Astrocyte (in vitro differentiated cells and primary cell): ENCODE results near the gene FAM3B. TPM values are rescaled to one million over a fixed set of nuclear protein-coding genes. Genes with fewer than 3 reads are reported as not detected.

Experiments used
- DNase-seq: peaks from one replicate; pipeline ENCODE4 v3.0.0-alpha.2; 2010; ENCODE audit warnings: low read depth
- FAIRE-seq: peaks from 2 replicates; lab custom pipeline; 2011; peaks lifted over from hg19 to GRCh38; lab: Jason Lieb, UNC
- H2AFZ ChIP-seq: 2 replicates; pipeline ENCODE4 v1.6.0; 2012; ENCODE audit warnings: low read depth, low read length, inconsistent platforms
- H3K27ac ChIP-seq: 2 replicates; pipeline ENCODE4 v1.5.1; 2011; ENCODE audit warnings: low read depth, low read length, inconsistent platforms
- H3K27me3 ChIP-seq: 2 replicates; pipeline ENCODE4 v1.6.0; 2011; ENCODE audit warnings: low read length, inconsistent platforms; ENCODE audit not compliant: insufficient read depth
- H3K36me3 ChIP-seq: 2 replicates; pipeline ENCODE4 v1.5.1; 2011; ENCODE audit warnings: low read length, inconsistent platforms; ENCODE audit not compliant: insufficient read depth
- H3K4me1 ChIP-seq: 2 replicates; pipeline ENCODE4 v1.5.1; 2011; ENCODE audit warnings: low read length, inconsistent platforms; ENCODE audit not compliant: insufficient read depth
- H3K4me2 ChIP-seq: 2 replicates; pipeline ENCODE4 v1.6.0; 2012; ENCODE audit warnings: low read length, inconsistent platforms
- H3K4me3 ChIP-seq: 2 replicates; pipeline ENCODE4 v1.5.1; 2011; ENCODE audit warnings: low read depth, mild to moderate bottlenecking, low read length, inconsistent platforms; ENCODE audit not compliant: insufficient read depth
- H3K79me2 ChIP-seq: 2 replicates; pipeline ENCODE4 v1.6.0; 2012; ENCODE audit warnings: mild to moderate bottlenecking, low read length, inconsistent platforms; ENCODE audit not compliant: insufficient read depth
- H3K9ac ChIP-seq: 2 replicates; pipeline ENCODE4 v1.6.0; 2012; ENCODE audit warnings: mild to moderate bottlenecking, low read length, inconsistent platforms
- H3K9me3 ChIP-seq: 2 replicates; pipeline ENCODE4 v1.5.1; 2012; ENCODE audit warnings: low read depth, mild to moderate bottlenecking, low read length, inconsistent platforms; ENCODE audit not compliant: insufficient read depth
- H4K20me1 ChIP-seq: 2 replicates; pipeline ENCODE4 v1.6.0; 2012; ENCODE audit warnings: low read length, inconsistent platforms; ENCODE audit not compliant: insufficient read depth
- H3K27ac Mint-ChIP-seq: one replicate; pipeline ENCODE4 v1.8.0; 2021; ENCODE audit warnings: mild to moderate bottlenecking, mixed read lengths; ENCODE audit not compliant: unreplicated experiment
- H3K27me3 Mint-ChIP-seq: one replicate; pipeline ENCODE4 v1.8.0; 2021; ENCODE audit warnings: low read depth, mixed read lengths; ENCODE audit not compliant: unreplicated experiment
- H3K36me3 Mint-ChIP-seq: one replicate; pipeline ENCODE4 v1.8.0; 2021; ENCODE audit warnings: low read depth, mixed read lengths; ENCODE audit not compliant: unreplicated experiment
- H3K4me1 Mint-ChIP-seq: one replicate; pipeline ENCODE4 v1.8.0; 2021; ENCODE audit warnings: low read depth, mixed read lengths; ENCODE audit not compliant: unreplicated experiment
- H3K4me3 Mint-ChIP-seq: one replicate; pipeline ENCODE4 v1.8.0; 2021; ENCODE audit warnings: mild to moderate bottlenecking, moderate library complexity, mixed read lengths; ENCODE audit not compliant: unreplicated experiment
- H3K9me3 Mint-ChIP-seq: one replicate; pipeline ENCODE4 v1.8.0; 2021; ENCODE audit warnings: mild to moderate bottlenecking, mixed read lengths; ENCODE audit not compliant: unreplicated experiment
- EZH2 ChIP-seq: IDR thresholded peaks from 2 replicates; pipeline ENCODE4 v1.6.1; 2012; ENCODE audit warnings: mild to moderate bottlenecking, low read length, inconsistent platforms; ENCODE audit not compliant: insufficient read depth
- total RNA-seq: library from RNA; stranded (reverse); gene quantifications from 2 replicates; pipeline ENCODE4 v1.2.1, GENCODE V29; 2021
- TF ChIP-seq, protein P1 (sequence below): IDR thresholded peaks from 2 replicates; pipeline ENCODE4 v1.5.1; 2011; ENCODE audit warnings: low read depth, mild to moderate bottlenecking, inconsistent platforms, low read length, moderate library complexity; ENCODE audit not compliant: insufficient read depth

The FAM3B gene
- total RNA-seq, 1 donor from 2014 or later: not detected

DNA sequence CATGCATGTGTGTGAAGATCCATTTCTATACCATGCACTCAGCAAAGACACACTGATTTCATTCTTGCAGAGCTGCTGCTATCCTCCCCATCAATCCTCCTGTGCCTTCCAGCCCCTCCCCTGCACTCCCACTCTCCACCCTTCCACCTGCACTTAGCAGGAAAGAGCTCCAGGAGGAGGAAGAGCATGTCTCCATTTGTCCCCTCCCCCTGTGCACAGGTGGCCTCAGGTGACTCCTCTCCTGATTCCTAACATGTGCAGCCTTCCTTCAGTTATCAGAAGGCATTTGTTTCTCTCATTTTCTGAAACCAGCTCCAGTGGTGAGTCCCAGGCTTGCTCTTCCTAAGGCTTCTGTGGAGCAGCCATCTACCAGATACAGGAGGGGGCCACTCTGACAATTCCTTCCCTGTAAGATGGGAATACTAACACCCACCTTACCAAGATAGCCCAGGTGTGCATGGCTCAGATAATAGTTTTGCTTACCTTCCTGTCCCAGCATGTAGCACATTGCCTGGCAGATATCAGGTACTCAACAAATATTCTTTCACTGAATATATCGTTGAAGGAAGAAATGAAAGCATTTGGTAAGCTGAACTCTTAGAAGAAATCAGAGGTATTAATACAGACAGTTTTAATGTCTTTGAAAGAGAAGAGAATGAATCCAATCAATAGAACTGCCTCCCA lies 21.9 kb upstream of the FAM3B start:
- FAIRE-seq: no peak
- H3K4me1 Mint-ChIP-seq: no peaks in the 10 kb centered on the region

GRCh38 chr21:41295721-41296254 lies 20.8 kb upstream of the FAM3B start:
- TF ChIP-seq, protein P1, sequence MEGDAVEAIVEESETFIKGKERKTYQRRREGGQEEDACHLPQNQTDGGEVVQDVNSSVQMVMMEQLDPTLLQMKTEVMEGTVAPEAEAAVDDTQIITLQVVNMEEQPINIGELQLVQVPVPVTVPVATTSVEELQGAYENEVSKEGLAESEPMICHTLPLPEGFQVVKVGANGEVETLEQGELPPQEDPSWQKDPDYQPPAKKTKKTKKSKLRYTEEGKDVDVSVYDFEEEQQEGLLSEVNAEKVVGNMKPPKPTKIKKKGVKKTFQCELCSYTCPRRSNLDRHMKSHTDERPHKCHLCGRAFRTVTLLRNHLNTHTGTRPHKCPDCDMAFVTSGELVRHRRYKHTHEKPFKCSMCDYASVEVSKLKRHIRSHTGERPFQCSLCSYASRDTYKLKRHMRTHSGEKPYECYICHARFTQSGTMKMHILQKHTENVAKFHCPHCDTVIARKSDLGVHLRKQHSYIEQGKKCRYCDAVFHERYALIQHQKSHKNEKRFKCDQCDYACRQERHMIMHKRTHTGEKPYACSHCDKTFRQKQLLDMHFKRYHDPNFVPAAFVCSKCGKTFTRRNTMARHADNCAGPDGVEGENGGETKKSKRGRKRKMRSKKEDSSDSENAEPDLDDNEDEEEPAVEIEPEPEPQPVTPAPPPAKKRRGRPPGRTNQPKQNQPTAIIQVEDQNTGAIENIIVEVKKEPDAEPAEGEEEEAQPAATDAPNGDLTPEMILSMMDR: no peak
- TF ChIP-seq EZH2: no peak
- no peak overlapping the region for H3K4me3 ChIP-seq
- H3K9me3 ChIP-seq: peaks cover 2% of the 10 kb centered on the region
- H3K27ac Mint-ChIP-seq: no peak overlapping the region
- H3K4me3 Mint-ChIP-seq: no peak overlapping the region
- no peak for FAIRE-seq
- H4K20me1 ChIP-seq: no peaks in the 10 kb centered on the region
- DNase-seq: no peak
- H3K9ac ChIP-seq: no peak overlapping the region
- no peaks in the 10 kb centered on the region for H3K27me3 ChIP-seq
- no peak overlapping the region for H3K4me2 ChIP-seq
- H3K27ac ChIP-seq: no peak overlapping the region
- H2AFZ ChIP-seq: no peak overlapping the region
- no peaks in the 10 kb centered on the region for H3K36me3 Mint-ChIP-seq
- peaks cover 9% of the 10 kb centered on the region for H3K27me3 Mint-ChIP-seq
- no peaks in the 10 kb centered on the region for H3K4me1 Mint-ChIP-seq
- no peaks in the 10 kb centered on the region for H3K36me3 ChIP-seq
- peaks cover 5% of the 10 kb centered on the region for H3K9me3 Mint-ChIP-seq
- no peaks in the 10 kb centered on the region for H3K4me1 ChIP-seq
- H3K79me2 ChIP-seq: no peaks in the 10 kb centered on the region

More for the DNA sequence above, 21.9 kb upstream of the FAM3B start:
- Histone ChIP-seq H3K27me3 (peaks cover 2% of the 10 kb centered on the region), H3K4me2 (no peak overlapping the region), H3K36me3 (no peaks in the 10 kb centered on the region), H3K79me2 (no peaks in the 10 kb centered on the region), H3K4me3 (no peak overlapping the region), H4K20me1 (no peaks in the 10 kb centered on the region), H3K4me1 (no peaks in the 10 kb centered on the region), H3K9me3 (peaks cover 2% of the 10 kb centered on the region), H3K27ac (no peak overlapping the region), H2AFZ (no peak overlapping the region), H3K9ac (no peak overlapping the region)
- Mint-ChIP-seq H3K9me3 (peaks cover 5% of the 10 kb centered on the region), H3K27ac (no peak overlapping the region), H3K27me3 (peaks cover 14% of the 10 kb centered on the region), H3K4me3 (no peak overlapping the region), H3K36me3 (no peaks in the 10 kb centered on the region)
- no peak for DNase-seq
- TF ChIP-seq, protein P1: no peak
- no peak for TF ChIP-seq EZH2

DNA sequence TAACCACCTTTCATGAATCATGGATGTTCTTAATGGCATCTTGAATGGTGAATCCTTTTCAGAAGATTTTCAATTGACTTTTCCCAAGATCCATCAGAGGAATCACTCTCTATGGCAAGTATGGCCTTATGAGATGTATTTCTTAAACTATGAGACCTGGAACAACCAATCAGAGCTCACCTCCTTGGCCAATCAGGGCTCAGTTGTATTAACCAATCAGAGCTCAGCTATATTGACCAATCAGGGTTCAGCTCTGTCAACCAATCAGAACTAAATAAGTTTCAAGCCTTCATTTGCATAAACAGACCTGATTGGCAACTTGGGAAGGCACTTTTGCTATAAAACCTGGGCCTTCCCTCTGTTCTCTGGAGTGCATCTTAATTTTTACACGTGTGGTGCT lies 13.6 kb upstream of the FAM3B start:
- Histone ChIP-seq H3K4me2 (no peak overlapping the region), H3K27me3 (no peaks in the 10 kb centered on the region), H4K20me1 (no peaks in the 10 kb centered on the region), H3K4me3 (no peak overlapping the region), H3K9ac (no peak overlapping the region), H3K36me3 (no peaks in the 10 kb centered on the region), H3K9me3 (no peaks in the 10 kb centered on the region), H3K4me1 (no peaks in the 10 kb centered on the region), H2AFZ (no peak overlapping the region), H3K27ac (no peak overlapping the region), H3K79me2 (no peaks in the 10 kb centered on the region)
- Mint-ChIP-seq H3K4me1 (no peaks in the 10 kb centered on the region), H3K4me3 (no peak overlapping the region), H3K27me3 (peaks cover 18% of the 10 kb centered on the region), H3K9me3 (peaks cover 11% of the 10 kb centered on the region), H3K36me3 (no peaks in the 10 kb centered on the region), H3K27ac (no peak overlapping the region)
- no peak for DNase-seq
- TF ChIP-seq EZH2: no peak
- TF ChIP-seq, protein P1: no peak
- FAIRE-seq: no peak
